HTERT RPE-1 (cell line): ENCODE data around the gene C3AR1.
"Not testable (repeated sequence)": the region's sequence is repeated elsewhere in the genome, so short reads cannot be mapped to it uniquely, and the experiment has no call there.

Source experiments
- in situ Hi-C: fragments of 300-500 bp; cut with MboI; formaldehyde crosslinking; loops from 4 replicates; pipeline ENCODE4 v1.14.3; 2020; ENCODE audit warnings: low sequenced_read_pairs

Gene C3AR1

GRCh38 chr12:8065991-8066594, at the start of gene C3AR1:
Gene C3AR1, minus strand, starts transcription at chr12:8066359. Its CDS starts 6,174 bp downstream, at chr12:8060185.
- in situ Hi-C loops, result no loop called here

DNA sequence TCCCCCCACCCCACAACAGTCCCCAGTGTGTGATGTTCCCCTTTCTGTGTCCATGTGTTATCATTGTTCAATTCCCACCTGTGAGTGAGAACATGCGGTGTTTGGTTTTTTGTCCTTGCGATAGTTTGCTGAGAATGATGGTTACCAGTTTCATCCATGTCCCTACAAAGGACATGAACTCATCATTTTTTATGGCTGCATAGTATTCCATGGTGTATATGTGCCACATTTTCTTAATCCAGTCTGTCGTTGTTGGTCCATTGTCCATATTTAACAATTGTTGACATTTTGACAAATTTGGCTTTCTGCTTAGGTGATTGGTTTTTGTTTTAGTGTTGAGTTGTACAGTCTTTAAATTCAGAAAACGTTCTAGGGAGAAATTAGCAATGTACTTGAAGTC, 47.0 kb upstream of the C3AR1 start:
- in situ Hi-C loops, result not testable (repeated sequence)

GRCh38 chr12:8108808-8109398, 42.7 kb upstream of the C3AR1 start:
- in situ Hi-C loops, result no loop called here

DNA sequence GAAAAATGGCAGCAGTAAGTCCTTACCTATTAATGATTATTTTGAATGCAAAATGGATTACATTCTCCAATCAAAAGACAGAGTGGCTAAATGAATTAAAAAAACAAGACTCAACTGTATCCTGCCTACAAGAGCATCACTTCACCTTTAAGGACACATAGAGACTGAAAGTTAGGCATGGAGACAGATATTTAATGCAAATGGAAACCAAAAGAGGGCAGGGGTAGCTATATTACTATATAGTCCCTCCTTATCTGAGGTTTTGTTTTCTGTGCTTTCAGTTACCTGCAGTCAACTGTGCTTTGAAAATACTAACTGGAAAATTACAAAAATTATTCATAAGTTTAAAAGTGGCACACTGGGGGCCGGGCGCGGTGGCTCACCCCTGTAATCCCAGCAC, 33.1 kb upstream of the C3AR1 start:
- in situ Hi-C loops, result no loop called here

GRCh38 chr12:8096281-8096915, 30.2 kb upstream of the C3AR1 start:
- in situ Hi-C loops, result no loop called here

GRCh38 chr12:8093291-8093690, 27.1 kb upstream of the C3AR1 start:
- in situ Hi-C loops, result no loop called here

- in situ Hi-C loops, result no loop called here
Measured at GRCh38 chr12:8089716-8090115, 23.6 kb upstream of the C3AR1 start.

DNA sequence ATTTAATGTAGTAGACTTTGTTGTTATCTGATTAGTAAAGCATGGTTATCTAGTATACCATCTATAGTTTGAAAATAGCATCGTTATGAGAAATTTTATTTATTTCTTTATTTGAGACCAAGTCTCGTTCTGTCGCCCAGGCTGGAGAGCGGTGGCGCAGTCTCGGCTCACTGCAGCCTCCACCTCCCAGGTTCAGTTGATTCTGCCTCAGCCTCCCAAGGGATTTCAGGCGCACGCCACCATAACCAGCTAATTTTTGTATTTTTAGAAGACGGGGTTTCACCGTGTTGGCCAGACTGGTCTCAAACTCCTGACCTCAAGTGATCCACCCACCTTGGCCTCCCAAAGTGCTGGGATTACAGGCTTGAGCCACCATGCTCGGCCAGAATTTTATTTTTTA, 23.1 kb upstream of the C3AR1 start:
- in situ Hi-C loops, result not testable (repeated sequence)

DNA sequence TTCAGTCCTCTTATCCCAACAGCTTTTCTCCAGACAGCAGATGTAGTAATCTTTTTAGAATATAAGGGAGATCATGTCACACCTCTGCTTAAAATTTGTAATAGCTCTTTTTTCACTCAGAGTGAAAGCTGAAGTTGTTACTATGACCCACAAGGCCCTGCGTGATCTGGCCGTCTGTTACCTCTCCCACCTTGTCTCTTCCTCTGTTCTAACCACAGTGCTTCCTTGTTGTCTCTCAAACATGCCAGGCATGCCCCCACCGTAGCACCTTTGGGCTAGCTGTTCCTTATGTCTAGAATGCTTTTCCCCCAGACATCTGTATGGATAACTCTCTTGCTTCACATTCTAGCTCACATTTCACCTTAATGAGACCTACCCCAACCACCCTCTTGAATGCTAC, 22.4 kb upstream of the C3AR1 start:
- in situ Hi-C loops, result no loop called here

DNA sequence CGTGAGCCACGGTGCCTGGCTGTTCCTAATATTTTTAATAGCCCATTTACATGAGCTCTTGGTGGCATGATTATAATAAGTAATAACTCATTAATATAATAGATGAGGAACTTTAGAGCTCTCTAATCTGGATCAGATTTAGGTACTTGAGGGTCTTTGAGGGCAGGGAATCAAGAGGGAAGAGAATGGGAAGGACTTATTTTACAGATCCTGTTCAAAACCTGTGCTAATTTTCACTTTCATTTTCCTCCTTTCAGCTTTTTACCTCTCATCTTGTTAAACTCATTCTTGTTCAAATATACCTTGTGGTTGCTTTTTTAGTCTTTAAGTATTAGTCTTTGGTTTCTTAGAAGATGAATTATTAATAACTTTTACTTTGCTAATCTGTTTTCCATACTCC, 21.5 kb upstream of the C3AR1 start:
- in situ Hi-C loops, result no loop called here

DNA sequence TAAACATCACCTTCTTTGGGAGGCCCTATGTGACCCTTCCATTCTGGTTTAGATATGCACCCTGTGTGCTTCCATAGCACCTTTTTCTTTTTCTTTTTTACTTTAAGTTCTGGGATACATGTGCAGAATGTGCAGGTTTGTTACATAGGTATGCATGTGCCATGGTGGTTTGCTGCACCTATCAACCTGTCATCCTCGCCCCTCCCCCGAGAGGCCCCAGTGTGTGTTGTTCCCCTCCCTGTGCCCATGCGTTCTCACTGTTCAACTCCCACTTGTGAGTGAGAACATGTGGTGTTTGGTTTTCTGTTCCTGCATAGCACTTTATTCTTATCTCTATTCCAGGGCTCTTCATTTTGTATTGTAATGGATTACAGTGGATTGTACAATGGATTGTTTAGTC, 18.2 kb upstream of the C3AR1 start:
- in situ Hi-C loops, result not testable (repeated sequence)

DNA sequence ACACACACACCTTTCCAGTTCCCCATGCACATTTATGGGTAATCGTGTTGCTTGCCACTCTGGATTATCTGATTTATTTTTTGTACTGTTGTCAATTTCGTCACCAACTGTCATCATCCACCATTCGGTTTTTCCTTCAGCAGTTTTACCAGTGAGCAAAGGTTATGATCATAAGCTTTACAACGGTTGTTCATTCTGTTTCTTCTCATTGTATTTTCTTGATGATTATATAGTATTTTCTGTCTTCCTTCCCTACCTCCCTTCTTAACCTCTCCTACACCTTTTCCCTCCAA, 16.6 kb upstream of the C3AR1 start:
- in situ Hi-C loops, result no loop called here

- in situ Hi-C loops, result no loop called here
Measured at GRCh38 chr12:8081251-8081920, 15.2 kb upstream of the C3AR1 start.

GRCh38 chr12:8080120-8080519, 14.0 kb upstream of the C3AR1 start:
- in situ Hi-C loops, result no loop called here

DNA sequence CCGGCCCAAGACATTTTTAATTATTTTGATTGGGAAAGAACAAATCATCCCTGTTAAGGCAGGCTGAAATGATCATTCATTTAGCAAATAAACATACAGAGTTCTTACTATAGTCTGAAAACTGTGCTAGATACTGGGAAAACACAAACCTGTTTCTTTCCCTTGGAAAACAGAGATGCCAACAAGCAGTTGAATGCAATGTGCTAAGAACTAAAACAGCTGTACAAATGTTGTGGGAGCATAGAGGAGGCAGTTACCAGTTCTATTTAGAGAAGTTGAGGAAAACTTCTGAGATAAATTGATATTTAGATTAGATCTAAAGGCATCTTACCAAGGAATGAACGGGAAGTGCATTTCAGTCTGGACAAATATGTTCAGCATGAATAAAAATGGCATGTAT, 12.8 kb upstream of the C3AR1 start:
- in situ Hi-C loops, result no loop called here

DNA sequence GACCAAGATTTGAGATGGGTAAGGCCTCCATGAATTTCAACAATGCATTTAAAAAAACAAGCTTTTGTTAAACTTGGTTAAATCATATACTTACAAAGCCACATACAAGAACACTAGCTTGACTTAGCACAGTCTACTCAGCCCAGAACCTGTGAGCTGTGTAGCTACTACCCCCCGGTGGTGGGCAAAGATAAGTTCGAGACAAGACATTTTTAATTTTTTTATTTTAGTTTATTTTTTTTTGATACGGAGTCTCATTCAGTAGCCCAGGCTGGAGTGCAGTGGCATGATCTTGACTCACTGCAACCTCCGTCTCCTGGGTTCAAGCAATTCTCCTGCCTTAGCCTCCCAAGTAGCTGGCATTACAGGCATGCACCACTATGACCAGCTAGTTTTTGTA, 12.2 kb upstream of the C3AR1 start:
- in situ Hi-C loops, result no loop called here

- in situ Hi-C loops, result no loop called here
Measured at GRCh38 chr12:8077207-8077606, 11.0 kb upstream of the C3AR1 start.

- in situ Hi-C loops, result no loop called here
Measured at GRCh38 chr12:8076366-8076765, 10.2 kb upstream of the C3AR1 start.

- in situ Hi-C loops, result no loop called here
Measured at GRCh38 chr12:8075935-8076334, 9.8 kb upstream of the C3AR1 start.

- in situ Hi-C loops, result not testable (repeated sequence)
Measured at GRCh38 chr12:8071820-8072219, 5.7 kb upstream of the C3AR1 start.

DNA sequence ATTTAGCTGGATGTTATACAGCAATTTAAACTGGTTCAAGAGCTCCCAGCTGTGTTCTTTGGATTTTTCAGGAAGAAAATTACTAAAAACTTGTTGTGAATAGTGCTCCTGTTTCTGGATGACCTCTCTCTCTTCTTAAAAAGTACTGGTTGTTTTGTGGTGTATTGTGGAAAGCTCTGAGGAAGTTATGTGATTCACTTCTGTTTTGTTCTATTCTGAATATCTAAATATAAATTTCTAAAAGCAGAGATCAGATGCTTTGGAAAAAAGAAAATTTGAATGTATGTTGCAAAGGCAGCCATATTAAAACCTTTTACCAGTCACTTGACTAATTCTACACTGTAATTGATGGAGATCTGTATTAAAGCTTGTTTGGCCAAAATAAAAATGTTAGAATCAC, 3.4 kb upstream of the C3AR1 start:
- in situ Hi-C loops, result no loop called here

DNA sequence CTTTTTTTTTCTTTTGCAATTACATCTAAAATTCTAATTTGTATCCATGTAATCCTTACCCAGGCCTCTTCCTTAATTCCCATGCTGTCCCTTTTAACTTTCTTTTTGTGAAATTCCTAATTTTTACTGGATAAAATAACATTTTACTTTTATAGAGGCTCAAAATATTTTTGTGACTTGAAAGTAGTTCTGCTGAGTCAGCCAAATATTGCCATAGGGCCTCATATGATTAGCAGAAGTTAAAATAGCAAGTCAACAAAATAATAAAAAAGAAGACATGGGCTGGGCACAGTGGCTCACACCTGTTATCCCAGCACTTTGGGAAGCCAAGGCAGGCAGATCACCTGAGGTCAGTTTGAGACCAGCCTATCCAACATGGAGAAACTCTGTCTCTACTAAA, 2.0 kb downstream of the C3AR1 start:
- in situ Hi-C loops, result no loop called here
